IPS-18a (cell line): ENCODE measurements around the gene AMN1.
"Not testable (repeated sequence)": the region's sequence is repeated elsewhere in the genome, so short reads cannot be mapped to it uniquely, and the experiment has no call there.

Experiments used
- H3K27ac ChIP-seq: one replicate; pipeline ENCODE4 v1.5.1; 2013; ENCODE audit warnings: low read length
- H3K27me3 ChIP-seq: one replicate; pipeline ENCODE4 v1.6.1; 2013; ENCODE audit warnings: mild to moderate bottlenecking, low read length; ENCODE audit not compliant: control insufficient read depth, insufficient read depth
- H3K36me3 ChIP-seq: one replicate; pipeline ENCODE4 v1.6.1; 2013; ENCODE audit warnings: low read depth, low read length; ENCODE audit not compliant: control insufficient read depth
- H3K4me1 ChIP-seq: one replicate; pipeline ENCODE4 v1.6.1; 2013; ENCODE audit warnings: low read depth, low read length; ENCODE audit not compliant: control insufficient read depth
- H3K4me3 ChIP-seq: one replicate; pipeline ENCODE4 v1.5.1; 2013; ENCODE audit warnings: low read length
- H3K9ac ChIP-seq: one replicate; pipeline ENCODE4 v1.6.1; 2013; ENCODE audit warnings: mild to moderate bottlenecking, low read length, moderate library complexity
- H3K9me3 ChIP-seq: one replicate; pipeline ENCODE4 v1.6.1; 2013; ENCODE audit warnings: low read depth, low read length; ENCODE audit not compliant: control insufficient read depth

The AMN1 gene

DNA sequence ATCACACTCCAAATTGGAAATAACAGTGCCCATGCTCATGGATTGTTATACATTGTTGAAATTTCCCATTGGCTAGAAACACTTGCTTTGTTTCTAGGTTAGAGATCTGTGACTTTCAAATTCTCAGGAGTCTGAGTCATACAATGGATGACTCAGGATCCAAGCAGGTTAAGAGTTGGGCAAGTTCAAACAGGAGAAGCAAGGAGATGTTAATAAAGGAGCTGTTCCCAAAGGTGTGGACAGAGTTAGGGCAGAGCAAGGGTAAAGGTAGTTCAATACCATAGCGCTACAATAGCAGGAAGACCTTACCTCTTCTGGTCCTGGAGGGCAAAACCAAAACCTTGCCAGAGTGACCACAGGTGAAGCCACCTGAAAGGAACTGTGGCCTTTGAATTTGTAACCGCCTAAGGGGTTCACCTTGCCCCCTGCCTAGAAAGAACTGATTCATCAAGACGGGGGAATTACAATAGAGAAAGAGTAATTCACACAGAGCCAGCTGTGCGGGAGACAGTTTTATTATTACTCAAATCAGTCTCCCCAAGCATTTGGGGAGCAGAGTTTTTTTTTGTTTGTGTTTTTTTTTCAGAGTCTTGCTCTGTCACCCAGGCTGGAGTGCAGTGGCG lies 4.2 kb upstream of the AMN1 start:
- H3K4me3 ChIP-seq = no peak overlapping the region
- no peaks in the 10 kb centered on the region for H3K9me3 ChIP-seq
- no peaks in the 10 kb centered on the region for H3K36me3 ChIP-seq
- peaks cover 24% of the 10 kb centered on the region for H3K4me1 ChIP-seq
- H3K27ac ChIP-seq = peak overlapping the region; percentile 17
- H3K27me3 ChIP-seq = peaks cover 10% of the 10 kb centered on the region
- no peak overlapping the region for H3K9ac ChIP-seq

- H3K36me3 ChIP-seq, H3K9me3 ChIP-seq, H3K9ac ChIP-seq, H3K27ac ChIP-seq, H3K4me3 ChIP-seq: not testable (repeated sequence)
- Histone ChIP-seq H3K27me3 (peaks cover 10% of the 10 kb centered on the region), H3K4me1 (peaks cover 24% of the 10 kb centered on the region)
These were observed 2.4 kb upstream of the AMN1 start for GRCh38 chr12:31731203-31731602.

GRCh38 chr12:31729705-31730104 lies 884 bp upstream of the AMN1 start:
- Histone ChIP-seq H3K4me1 (peaks cover 29% of the 10 kb centered on the region), H3K27ac (peak overlapping the region; percentile 75), H3K4me3 (peak overlapping the region; percentile 93), H3K36me3 (no peaks in the 10 kb centered on the region), H3K9me3 (no peaks in the 10 kb centered on the region), H3K9ac (peak overlapping the region; percentile 77), H3K27me3 (peaks cover 10% of the 10 kb centered on the region)

DNA sequence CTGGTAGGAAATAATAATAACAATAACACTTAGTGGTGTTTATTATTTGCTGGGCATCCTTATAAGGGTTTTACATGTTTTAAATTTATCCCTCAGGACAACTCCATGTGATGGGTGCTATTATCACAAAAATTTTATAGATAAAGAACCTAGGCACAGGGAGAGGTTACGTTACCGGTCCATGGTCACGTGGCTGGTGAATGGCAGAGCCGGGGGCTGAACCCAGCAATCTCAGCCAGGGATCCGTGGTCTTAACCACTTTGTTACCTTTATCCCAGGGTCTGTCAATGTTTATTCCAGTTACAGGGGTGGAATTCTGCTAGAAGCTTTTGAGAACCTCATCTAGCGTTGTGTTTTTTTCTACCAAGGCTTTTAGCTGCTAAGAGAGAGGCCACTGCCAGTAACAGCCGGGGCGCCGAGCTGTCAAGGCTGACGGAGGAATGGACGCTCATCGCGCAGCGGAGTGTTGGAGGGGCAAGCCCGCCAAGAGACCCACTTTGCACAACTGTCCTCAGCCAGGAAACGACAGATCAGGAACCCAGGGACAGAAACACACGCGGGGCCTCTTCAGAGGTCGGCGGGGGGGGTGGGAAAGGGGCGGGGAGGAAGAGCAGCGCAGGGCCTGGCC lies 418 bp downstream of the AMN1 start:
- Histone ChIP-seq H3K27me3 (peaks cover 10% of the 10 kb centered on the region), H3K36me3 (no peaks in the 10 kb centered on the region), H3K4me3 (peak overlapping the region; percentile 93), H3K4me1 (peaks cover 23% of the 10 kb centered on the region), H3K9me3 (no peaks in the 10 kb centered on the region), H3K9ac (peak overlapping the region; percentile 47), H3K27ac (no peak overlapping the region)

DNA sequence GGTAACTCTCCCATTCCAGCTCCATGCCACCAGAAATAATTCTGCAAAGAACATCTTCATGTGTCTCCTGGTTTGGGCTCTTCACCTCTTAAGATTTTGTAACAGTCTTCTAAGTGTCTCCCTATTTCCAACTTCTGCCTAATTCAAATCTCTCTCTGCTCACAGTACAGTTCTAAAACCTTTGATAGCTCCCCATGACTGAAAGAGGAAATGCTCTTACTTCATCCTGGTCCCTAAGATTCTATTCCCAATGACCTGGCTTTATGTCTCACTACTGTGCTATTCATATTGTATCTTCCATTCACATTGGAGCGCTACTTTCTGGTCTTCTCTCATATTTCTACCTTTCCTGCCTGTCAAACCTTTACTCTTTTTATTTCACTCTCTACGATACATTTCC lies 1.6 kb downstream of the AMN1 start:
- Histone ChIP-seq H3K36me3 (no peaks in the 10 kb centered on the region), H3K4me3 (no peak overlapping the region), H3K9me3 (no peaks in the 10 kb centered on the region), H3K4me1 (peaks cover 18% of the 10 kb centered on the region), H3K27me3 (peaks cover 10% of the 10 kb centered on the region), H3K27ac (no peak overlapping the region), H3K9ac (no peak overlapping the region)

GRCh38 chr12:31726575-31726974 lies 2.2 kb downstream of the AMN1 start:
- Histone ChIP-seq H3K27ac (no peak overlapping the region), H3K4me1 (peaks cover 11% of the 10 kb centered on the region), H3K4me3 (no peak overlapping the region), H3K27me3 (peaks cover 6% of the 10 kb centered on the region), H3K36me3 (no peaks in the 10 kb centered on the region), H3K9me3 (no peaks in the 10 kb centered on the region), H3K9ac (no peak overlapping the region)

- Histone ChIP-seq H3K9ac (no peak overlapping the region), H3K27ac (no peak overlapping the region), H3K4me3 (no peak overlapping the region), H3K27me3 (no peaks in the 10 kb centered on the region), H3K36me3 (no peaks in the 10 kb centered on the region), H3K9me3 (no peaks in the 10 kb centered on the region), H3K4me1 (peaks cover 10% of the 10 kb centered on the region)
These were observed 4.3 kb downstream of the AMN1 start for GRCh38 chr12:31724557-31724956.

GRCh38 chr12:31722580-31722979 lies 6.2 kb downstream of the AMN1 start:
- no peak overlapping the region for H3K4me3 ChIP-seq
- H3K36me3 ChIP-seq = no peaks in the 10 kb centered on the region
- H3K27me3 ChIP-seq = no peaks in the 10 kb centered on the region
- H3K9ac ChIP-seq = no peak overlapping the region
- no peak overlapping the region for H3K27ac ChIP-seq
- H3K9me3 ChIP-seq = no peaks in the 10 kb centered on the region
- H3K4me1 ChIP-seq = peaks cover 11% of the 10 kb centered on the region

DNA sequence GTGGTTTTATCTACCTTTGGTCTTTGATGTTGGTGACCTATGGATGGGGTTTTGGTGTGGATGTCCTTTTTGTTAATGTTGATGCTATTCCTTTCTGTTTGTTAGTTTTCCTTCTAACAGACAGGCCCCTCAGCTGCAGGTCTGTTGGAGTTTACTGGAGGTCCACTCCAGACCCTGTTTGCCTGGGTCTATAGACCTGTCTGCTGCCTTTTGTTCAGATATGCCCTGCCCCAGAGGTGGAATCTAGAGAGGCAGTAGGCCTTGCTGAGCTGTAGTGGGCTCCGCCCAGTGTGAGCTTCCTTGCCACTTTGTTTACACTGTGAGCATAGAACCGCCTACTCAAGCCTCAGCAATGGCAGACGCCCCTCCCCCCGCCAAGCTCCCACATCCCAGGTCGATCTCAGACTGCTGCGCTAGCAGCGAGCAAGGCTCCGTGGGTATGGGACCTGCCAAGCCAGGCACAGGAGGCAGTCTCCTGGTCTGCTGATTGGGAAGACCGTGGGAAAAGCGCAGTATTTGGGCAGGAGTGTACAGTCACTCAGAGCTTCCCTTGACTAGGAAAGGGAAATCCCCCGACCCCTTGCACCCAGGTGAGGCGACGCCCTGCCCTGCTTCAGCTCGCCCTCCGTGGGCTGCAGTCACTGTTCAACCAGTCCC lies 10.2 kb downstream of the AMN1 start:
- not testable (repeated sequence) for H3K27ac ChIP-seq, H3K27me3 ChIP-seq, H3K9me3 ChIP-seq, H3K36me3 ChIP-seq, H3K4me1 ChIP-seq, H3K9ac ChIP-seq
- H3K4me3 ChIP-seq = peak overlapping the region; percentile 6

- not testable (repeated sequence) for H3K27ac ChIP-seq, H3K36me3 ChIP-seq, H3K9me3 ChIP-seq, H3K4me1 ChIP-seq, H3K9ac ChIP-seq, H3K4me3 ChIP-seq, H3K27me3 ChIP-seq
These were observed 11.8 kb downstream of the AMN1 start for GRCh38 chr12:31716998-31717397.

GRCh38 chr12:31715283-31715825 lies 13.5 kb downstream of the AMN1 start:
- H3K9ac ChIP-seq = no peak overlapping the region

More at GRCh38 chr12:31715283-31715825, 13.5 kb downstream of the AMN1 start:
- H3K27ac ChIP-seq = no peak overlapping the region
- H3K9me3 ChIP-seq = no peaks in the 10 kb centered on the region
- peaks cover 4% of the 10 kb centered on the region for H3K4me1 ChIP-seq
- H3K27me3 ChIP-seq = no peaks in the 10 kb centered on the region
- no peaks in the 10 kb centered on the region for H3K36me3 ChIP-seq
- no peak overlapping the region for H3K4me3 ChIP-seq
